ENCODE results near the gene LYRM1.
"Not testable (repeated sequence)": the region's sequence is repeated elsewhere in the genome, so short reads cannot be mapped to it uniquely, and the experiment has no call there.

Gene LYRM1, protein sequence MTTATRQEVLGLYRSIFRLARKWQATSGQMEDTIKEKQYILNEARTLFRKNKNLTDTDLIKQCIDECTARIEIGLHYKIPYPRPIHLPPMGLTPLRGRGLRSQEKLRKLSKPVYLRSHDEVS

DNA sequence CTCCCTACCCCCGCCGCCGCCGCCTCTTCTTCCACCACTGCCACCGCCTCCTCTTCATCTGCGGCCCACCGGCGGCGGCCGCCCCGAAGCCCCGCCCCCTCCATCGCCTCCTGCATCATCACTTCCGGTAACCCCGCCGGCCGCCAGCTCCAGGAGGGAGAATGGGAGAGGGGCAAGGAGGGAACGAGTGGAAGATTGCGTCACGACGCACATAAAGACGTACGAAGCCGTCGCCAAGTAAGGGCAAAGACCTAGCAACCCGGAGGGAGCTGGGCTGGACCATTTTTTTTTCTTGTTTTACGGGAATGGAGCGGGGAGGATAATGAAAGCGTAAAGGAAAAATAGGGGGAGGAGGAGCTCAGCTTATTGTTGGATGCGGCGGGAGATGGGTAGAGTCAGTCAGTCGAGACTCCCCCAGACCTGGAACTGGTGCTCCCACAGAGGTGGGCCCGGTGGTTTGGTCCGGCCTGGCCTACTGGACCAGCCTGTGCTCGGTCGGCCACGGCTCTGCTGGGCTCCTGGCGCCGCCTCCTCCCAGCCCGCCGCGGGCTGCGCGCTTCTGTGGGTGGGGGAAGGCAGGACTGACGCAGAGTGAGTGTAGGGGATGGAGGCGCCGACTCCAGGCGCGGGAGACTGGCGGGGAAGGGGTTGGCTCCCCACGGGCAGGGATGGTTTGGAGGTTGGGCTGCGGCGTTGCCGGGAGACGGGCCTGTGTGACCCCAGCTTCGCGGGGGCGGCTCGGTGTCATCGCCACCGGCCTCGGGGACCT is at the start of gene LYRM1, which contains the start of gene DCUN1D3:
TSS of gene LYRM1 (plus strand) at position 473 of the 769 bp plus-strand sequence. CDS start 14,785 bp downstream, outside the sequence.
TSS of gene DCUN1D3 (minus strand) at position 60 of the 769 bp plus-strand sequence. CDS start 37,820 bp downstream, outside the sequence.
- peak; percentile 91 to 99 (median 94) for DNase-seq
- intact Hi-C loops (cut with DNase I), result loop anchor here (5.0 kb wide), 2 partner anchors 48 to 93 kb away; partner anchors contain the start of genes ERI2 and REXO5

DNA sequence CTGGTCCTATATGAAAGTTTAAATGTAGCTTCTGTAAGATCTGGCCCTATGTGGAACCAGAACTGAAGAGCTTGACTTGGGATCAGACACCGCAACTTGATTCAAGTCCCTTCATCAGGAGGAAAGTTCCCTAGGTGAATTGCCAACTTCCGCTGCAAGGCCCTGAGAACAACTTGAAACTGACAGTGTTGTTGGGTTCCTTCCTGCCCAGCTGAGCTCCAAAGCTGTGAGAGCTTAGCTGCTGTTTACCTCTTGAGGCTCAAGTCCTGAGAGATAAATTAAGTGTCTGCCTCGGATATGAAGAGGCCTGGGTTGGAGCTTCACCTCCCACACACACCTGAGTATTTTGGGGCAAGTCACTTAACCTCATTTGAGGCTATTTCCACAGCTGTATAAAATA is 49.6 kb upstream of the LYRM1 start:
- intact Hi-C loops (cut with DNase I), result loop anchor here (1.0 to 5.0 kb wide), 2 partner anchors 51 to 233 kb away; partner anchors contain the start of genes DCUN1D3 and LYRM1
- no peak for DNase-seq

DNA sequence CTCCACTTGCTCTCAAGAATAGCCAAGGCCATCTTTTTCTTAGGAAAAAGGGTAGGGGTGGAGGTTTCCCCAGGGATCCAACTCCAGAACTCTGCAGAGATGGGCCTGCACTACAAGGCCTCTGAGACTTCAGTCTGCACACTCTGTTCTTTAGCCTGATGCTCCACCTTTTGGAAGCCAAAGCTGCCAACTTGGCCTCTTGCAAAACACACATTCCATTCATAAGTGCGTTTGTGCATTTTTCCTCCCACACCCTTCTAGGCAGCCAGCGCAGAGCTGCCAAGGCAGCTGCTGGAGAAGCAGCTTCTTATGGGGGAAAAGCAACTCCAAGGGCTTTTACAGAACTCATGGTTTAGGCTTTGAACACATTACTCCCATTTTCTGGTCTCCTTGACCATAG is 49.0 kb upstream of the LYRM1 start:
- peak in 7 of 10 donors; percentile 21 to 87 (median 44) for DNase-seq
- intact Hi-C loops (cut with DNase I), result loop anchor here (5.0 kb wide), 1 partner anchor 51 kb away; the partner anchor contains the start of genes DCUN1D3 and LYRM1

DNA sequence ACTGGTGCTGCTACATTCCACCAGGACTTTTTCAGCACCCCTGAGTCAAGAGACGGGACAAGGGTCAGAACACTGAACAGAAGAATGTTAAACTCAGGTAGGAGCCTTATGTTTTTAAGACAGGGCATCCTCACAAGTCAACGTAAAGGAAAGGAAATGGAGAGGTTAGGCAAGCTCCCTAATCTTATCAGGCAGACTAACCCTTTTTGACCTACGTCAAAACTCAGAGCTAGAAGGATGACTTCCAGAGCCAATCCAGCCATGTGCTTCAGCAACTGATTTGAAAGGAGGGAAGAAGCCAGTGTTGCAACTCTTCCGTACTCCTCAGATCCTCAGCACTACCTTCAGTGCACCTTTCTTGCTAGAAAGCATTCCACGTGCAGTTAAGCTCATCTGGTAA is 47.4 kb upstream of the LYRM1 start:
- intact Hi-C loops (cut with DNase I), result loop anchor here (5.0 kb wide), 1 partner anchor 49 kb away; the partner anchor contains the start of genes DCUN1D3 and LYRM1
- no peak for DNase-seq

DNA sequence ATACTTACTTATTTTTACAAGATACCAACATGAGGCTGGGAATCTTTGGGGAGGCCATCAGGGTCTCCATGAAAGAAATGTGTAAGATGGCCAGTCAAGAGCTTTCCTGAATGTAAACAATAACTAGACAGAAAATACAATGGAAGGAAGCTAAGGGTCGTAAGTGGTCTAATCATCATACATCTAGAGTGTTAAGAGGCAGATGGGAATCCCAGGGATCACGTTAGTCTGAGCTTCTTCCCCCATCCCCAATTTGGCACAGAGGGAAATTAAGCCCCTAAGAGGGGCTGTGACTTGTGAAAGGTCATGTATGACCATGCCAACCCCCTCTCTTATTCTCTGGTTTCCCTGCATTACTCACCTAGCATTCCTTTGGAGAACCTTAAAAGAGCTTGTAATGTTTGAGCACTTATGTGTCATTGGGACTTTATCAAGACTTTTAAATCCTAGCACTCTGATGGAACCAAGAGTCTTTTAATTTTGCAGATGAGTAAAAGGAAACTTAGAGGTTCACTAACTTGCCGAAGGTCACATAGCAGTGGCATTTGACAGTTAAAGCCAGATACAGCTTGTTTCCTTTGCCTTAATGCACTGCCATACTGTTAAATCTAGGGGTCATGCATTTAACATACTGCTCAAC is 46.5 kb upstream of the LYRM1 start:
- intact Hi-C loops (cut with DNase I), result loop anchor here (5.0 kb wide), 1 partner anchor 48 kb away; the partner anchor contains the start of genes DCUN1D3 and LYRM1
- no peak for DNase-seq

DNA sequence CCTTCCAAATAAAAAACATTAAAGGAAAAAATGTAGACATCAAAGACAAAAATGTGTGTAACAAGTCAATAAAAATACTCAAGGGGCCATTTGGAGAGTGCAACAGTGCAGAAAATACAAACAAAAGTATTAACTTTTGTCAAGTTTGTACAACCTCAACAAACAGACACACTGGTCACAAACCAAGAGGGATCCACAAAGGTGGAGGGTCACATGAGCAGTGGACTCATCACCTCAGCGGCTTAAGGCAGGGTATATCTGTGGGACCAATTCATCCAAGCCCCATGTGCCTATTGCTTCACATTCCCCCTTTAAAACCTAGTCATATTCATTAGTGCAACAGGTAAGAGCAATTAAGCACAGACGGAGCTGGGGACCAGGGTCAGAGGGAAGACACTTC is 45.6 kb upstream of the LYRM1 start:
- no peak for DNase-seq
- intact Hi-C loops (cut with DNase I), result loop anchor here (5.0 kb wide), 1 partner anchor 47 kb away; the partner anchor contains the start of genes DCUN1D3 and LYRM1

DNA sequence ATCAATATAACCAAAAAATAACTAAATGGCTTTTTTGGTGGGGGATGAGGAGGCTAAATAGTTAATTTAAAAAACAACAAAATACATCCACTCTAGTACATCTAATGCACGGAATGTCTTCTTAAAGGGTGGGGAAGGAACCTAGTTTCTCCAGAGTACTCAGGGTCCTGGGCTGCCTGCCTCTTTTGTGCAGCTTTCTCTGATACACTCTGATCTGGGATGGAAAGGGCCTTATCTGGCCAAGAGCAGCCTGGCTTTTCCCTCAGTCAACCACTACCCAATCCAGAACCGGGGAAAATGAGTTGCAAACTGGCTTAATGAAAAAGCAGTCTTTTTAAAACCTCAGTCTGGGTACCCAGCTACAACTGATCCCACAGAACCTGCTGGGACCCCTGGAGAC is 43.3 kb upstream of the LYRM1 start:
- no peak for DNase-seq
- intact Hi-C loops (cut with DNase I), result no loop called here

DNA sequence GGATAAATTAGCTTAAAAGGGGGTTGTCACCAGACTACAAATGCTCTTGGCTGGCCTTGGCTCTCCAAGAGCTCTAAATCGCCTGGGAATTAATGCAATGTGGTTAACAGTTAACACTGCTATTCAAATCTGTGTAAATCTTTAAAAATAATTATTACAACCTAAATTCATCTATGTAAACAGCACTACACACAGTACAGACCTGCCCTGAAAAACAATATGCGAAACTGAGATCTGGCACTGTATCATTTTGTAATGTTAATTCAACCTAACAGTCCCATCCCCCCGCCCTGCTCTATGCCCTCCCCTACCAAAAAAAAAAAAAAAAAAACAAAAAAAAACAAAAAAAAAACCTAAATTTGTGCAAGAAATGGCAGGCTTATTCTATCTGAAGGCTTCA is 41.3 kb upstream of the LYRM1 start:
- no peak for DNase-seq
- intact Hi-C loops (cut with DNase I), result no loop called here

DNA sequence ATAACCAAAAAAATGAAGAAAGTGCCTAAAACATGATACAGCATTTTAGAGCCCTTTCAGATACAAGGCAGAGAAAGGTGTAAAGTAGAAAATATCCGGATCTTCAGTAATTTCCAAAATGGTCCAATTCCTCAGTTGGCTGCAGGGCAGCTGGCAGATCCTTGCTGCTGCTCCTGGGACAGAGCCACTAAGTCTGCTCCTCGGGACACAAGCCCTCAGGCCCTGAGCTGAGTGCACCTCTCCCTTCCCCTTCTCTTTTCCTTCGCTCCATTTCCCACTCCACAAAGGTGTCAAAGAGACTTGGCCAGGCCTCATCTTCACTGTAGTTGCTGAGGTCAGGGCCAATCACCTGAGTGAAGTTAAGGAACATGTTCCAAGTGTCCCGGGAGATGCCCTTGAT is 40.9 kb upstream of the LYRM1 start:
- DNase-seq, result no peak
- intact Hi-C loops (cut with DNase I), result no loop called here

DNA sequence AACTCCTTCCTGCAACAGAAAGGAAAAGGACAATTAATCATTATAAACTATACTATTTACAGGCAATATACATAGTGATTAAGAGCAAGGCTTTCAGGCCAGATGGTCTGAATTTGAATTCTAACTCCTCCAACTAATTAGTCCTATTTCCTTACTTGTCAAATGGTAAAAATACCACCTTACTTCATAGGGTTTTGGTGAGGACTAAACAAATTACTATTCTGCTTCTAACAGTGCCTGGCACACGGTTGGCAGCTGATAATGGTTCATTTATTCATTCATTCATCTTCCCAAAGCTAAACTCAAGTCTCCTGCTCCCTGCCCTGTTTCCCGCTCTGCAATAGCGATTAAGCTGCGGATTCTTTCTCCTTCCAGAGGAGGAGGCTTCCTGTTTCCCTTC is 40.2 kb upstream of the LYRM1 start:
- DNase-seq, result no peak
- intact Hi-C loops (cut with DNase I), result no loop called here

DNA sequence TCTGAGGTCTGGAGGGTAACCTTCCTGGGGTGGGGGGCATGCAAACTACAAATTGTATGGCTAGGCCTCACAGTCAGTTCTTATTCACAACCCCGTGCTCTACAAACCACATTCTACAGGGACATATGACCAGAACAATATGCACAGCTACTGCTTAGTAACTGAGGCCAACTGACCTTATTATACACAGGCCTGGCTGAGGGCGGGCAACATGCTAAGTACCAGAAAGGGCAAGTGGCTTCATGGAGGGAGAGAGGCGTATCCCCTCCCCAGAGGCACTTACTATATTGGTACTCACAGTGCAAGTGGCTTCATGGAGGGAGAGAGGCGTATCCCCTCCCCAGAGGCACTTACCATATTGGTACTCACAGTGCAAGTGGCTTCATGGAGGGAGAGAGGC is 39.6 kb upstream of the LYRM1 start:
- DNase-seq; intact Hi-C loops (cut with DNase I): not testable (repeated sequence)

DNA sequence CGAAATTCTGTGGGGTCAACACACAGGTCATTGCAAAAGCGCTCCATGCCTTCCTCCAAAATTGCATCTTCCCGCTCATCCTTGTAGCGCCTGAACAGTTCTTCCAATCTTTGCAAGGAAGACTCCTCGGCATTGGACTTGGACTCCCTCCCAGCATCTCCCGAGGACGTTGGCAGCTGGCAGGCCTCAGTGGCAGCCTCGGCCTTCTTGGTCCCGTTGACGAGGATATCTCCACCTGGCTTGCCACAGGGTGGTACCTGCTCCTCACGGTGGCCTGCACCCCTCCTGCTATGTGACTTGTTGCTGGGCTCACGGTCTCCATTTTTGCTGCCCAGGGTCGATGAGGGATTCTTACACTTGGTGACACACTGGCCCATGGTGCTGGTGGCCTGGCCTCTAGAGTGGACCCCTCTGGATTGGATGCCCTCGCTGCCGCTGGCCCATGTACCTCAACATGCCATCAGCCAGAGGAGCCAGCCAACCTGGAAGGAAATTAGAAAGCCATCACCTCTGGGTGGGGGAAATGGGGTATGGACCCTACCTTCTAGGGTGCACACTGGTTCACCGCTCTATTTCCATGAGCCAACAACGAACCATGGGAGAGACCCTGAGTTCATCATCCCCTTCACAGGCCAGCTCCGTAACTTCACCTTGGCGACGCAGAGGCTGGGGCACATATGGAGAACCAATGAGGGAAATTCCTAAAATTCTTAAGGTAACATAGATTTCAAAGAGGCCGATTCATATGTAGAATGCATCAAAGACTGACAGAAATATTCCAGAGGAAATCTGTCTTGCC is 38.2 kb upstream of the LYRM1 start:
- no peak for DNase-seq
- intact Hi-C loops (cut with DNase I), result no loop called here

DNA sequence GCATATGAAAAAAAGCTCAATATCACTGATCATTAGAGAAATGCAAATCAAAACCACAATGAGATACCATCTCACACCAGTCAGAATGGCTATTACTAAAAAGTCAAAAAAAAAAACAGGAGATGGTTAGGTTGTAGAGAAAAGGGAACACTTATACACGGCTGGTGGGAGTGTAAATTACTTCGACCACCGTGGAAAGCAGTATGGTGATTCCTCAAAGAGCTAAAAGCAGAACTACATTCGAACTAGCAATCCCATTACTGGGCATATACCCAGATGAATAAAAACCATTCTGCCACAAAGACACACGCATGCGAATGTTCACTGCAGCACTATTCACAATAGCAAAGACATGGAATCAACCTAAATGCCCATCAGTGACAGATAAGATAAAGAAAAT is 36.2 kb upstream of the LYRM1 start:
- intact Hi-C loops (cut with DNase I); DNase-seq: not testable (repeated sequence)

DNA sequence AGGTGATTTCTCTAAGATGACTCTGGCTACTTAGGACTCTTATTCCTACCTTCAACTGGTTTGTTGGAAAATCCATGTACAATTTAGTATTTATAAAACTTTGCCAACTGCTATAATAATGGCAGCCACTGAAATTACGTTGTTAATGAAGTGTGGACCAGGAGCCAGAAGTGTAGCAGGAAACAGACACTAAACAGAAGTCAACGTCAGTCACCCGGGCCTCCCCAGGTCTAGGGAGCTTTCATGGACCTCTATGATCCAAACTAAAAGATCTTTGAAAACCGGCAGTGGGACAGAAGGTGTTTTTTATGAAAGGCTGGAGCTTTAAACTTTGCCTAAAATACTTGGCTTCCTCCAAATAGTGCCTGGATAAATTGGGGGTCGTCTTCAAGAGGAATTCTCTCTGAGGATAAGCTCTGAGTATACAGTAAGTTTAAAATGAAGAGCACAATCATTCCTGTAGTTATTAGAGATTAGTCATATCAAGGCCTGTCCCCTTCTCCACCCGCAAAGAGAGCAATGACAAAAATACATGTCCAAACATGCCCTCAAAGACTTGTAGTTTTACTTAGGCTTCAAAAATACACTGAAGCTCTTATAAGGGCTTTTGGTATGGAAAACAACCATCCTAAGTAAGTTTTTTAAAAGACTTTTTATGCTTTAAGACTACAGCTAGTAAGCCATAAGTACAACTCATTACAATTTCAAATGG is 35.0 kb upstream of the LYRM1 start:
- DNase-seq, result no peak
- intact Hi-C loops (cut with DNase I), result no loop called here

DNA sequence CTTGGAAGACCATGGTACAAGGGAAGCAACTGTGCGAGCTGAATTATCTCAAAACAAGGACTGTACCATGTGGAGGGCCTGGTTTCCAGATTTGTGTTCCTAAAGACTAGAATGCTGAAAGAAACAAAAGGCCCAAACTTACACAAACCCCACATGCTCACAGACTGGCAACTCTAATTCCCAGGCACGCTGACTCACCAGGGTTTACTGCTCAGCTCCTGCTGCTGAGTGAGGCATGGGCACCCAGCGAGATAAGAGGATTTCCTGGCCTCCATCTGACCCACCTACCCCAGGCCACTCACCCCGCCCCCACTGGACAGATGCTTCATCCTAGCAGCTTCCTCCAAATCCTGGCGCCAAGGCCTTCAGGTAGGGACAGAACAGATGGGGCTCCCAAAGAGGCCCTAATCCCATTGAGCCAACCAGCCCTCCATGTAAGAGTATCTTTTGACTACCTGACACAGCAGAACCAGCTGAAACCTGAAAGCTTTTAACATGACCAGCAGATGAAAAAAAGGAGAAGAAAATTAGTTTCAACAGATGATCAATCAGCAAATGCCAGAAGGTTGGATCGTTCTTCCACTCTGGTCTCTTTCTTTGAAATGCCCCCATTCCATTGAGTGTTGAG is 34.3 kb upstream of the LYRM1 start:
- peak in 2 of 10 donors; percentile 32 to 72 for DNase-seq
- intact Hi-C loops (cut with DNase I), result no loop called here

DNA sequence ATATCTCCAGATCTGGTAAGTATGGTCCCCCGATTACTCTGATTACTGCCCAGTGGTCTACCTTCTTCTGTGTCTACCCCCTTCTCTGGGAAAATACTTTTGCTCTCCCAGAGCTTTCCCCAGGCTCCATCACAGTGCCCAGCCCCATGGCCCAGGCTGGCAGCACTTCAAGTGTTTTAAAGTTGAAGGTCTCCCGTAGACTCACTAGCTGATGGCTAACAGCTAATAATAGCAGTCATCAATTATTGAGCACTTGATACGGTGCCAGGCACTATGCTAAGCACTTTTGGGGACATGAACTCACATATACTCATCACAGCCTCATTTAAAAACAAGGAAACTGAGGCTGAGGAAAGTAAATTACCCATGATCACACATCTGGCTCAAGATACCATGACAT is 33.8 kb upstream of the LYRM1 start:
- intact Hi-C loops (cut with DNase I), result no loop called here
- DNase-seq, result no peak

DNA sequence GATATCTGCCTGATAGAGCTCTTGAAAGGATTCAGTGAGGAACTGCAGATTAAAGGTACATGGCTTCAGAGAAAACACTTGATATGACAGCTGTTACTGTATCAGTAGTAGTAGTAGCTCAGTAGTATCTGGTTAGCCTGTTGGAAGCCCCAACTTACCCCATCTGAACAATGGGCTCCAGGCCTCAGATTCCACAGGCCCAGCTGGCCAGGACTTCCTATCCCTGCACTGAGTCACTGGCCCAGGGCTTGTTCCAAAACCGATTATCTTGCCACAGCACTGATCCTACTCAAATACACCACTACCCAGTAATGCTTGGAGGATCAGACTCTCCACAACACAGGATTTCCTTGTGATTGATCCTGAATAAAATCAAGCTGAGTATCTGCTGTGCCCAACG is 33.0 kb upstream of the LYRM1 start:
- intact Hi-C loops (cut with DNase I), result no loop called here
- DNase-seq, result no peak

DNA sequence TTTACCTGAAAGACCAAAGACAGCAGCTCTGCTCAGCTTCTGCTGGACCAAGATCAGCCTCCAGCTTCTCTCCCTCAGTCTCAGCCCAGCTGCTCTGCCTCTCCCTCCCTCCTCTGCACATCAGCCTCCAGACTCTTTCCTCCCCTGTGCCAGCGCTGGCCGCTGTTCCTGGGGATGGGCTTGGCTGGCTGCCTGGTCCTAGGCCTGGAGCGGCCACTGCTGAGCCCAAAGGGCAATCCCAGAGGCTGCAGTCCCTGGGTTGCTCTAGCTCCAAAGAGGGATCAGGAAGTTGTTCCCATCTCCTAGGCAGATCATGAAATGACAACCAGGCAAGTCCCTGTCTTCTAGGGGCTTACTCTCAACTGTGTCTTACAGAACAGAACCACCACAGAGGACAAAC is 31.7 kb upstream of the LYRM1 start:
- peak; percentile 66 to 97 (median 82) for DNase-seq
- intact Hi-C loops (cut with DNase I), result no loop called here

DNA sequence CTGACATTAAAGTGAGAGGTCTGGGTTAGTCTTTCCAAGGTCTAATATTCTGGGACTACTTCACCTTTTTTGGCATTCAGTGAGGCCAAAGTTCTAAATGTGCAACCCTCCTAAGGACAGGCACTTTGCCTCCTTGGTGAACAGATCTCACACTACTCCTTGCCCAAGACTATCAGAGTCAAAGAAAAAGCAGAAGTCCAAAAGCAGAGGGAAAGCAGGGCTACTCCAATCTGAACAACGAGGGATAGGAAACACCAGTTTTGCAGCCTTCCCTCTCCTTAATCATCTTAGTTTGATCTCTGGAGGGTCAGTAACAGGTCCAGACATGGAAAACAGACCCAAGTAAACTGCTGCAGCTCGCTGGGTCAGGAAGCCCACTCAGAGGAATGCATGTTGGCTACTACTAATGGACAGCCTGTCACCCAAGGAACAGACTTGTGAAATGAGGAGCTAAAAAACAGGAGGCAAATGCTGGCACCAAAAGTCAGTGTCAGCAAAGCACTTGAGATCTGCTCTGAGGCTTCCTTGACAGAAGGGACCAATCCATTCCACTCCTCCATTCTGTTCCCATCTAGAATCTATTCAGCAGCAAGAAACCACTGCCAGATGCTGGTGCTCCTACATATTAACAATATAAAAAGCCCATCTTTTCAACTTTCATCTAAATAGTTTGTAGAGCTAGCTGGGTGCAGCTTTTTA is 30.3 kb upstream of the LYRM1 start:
- intact Hi-C loops (cut with DNase I), result no loop called here
- no peak for DNase-seq

Data from posterior cingulate gyrus (tissue), 11 donors.